GM19397 (cell line): ENCODE measurements around the gene ITGA2B.

Source experiments
- ATAC-seq: cut with Tn5 transposase; IDR thresholded peaks from one replicate; pipeline ENCODE4 v1.9.1; 2021; ENCODE audit warnings: mild to moderate bottlenecking, moderate library complexity; ENCODE audit not compliant: unreplicated experiment

ITGA2B gene

DNA sequence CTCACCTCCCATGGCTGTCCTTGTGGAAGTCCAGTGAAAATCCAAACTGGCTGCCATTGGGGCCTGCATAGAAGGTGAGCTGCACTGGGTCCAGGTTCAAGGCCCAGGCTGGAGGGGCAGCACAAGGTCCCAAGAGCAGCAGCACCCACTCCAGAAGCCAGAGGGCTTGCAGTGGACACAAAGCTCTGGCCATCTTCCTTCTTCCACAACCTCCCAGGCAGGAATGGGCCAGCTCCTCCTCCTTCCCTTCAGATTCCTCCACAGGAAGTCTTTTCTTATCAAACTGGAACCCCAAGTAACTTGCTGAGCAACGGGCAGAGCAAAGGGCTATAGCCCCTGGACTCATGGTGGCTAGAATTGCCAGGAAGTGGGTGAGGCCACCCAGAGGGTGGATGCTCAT is at the start of gene ITGA2B:
TSS of gene ITGA2B (minus strand) at position 369 of the 400 bp plus-strand sequence. CDS start at position 193, 176 bp downstream.
- ATAC-seq = no peak

- no peak for ATAC-seq
Observed at GRCh38 chr17:44439168-44439567, 49.7 kb upstream of the ITGA2B start.

DNA sequence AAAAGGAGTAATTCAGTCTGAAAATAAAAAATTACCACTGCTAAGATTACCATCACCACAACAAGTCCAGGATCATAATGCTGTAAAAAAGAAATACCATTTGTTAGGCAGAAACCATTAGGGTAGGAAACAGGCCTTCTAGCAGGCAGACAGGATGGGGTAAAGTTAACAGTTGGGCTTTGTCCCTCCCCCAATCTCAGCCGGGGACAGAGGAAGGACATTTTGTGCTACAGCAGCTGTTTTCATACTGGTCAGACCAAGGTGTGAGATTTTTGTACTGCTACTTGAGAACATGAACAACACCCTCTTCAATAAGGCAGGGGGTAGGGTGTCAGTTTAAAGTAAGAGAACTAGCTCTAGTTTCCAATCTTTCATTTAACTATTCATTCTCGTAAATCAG is 49.2 kb upstream of the ITGA2B start:
- ATAC-seq = no peak

DNA sequence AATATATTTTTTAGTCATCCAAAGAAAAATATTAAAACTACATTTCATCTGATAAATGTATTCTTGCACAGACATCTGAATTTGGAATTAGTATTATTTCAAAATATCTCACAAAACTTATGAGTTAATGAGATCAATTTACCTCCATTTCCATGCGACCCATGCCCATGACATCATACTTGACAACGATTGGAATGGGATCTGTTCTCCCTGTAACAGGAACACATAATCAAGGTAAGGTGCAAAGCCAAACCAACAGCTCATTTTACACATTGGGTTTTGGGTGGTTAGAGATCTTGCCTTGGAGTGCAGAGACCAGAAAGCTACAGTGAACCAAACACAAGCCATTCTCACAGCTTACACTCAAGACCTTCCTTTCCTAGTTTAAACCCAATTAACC is 46.9 kb upstream of the ITGA2B start:
- no peak for ATAC-seq

- ATAC-seq = no peak
Observed at GRCh38 chr17:44432254-44433157, 43.1 kb upstream of the ITGA2B start.

GRCh38 chr17:44424828-44425461 is 35.5 kb upstream of the ITGA2B start:
- ATAC-seq = no peak

DNA sequence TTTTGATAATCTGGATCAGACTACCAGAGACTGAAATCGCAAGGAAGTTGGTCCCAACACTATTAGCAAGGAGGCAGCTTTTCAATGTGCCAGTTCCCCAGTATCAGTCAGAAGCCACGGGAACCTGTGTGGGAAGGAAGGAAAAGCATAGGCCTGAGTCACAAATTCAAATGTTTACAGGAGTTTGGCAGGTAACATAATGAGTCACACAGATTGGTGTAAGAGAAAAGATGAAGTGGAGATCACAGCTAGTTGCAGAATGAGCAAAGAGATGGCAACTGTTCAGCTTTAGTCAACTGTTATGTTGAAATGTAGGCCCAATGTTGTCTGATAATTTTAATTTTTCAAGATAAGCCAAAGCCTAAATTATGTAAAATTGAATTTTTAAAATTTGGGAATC is 28.1 kb upstream of the ITGA2B start:
- ATAC-seq = no peak

GRCh38 chr17:44416558-44417289 is 27.3 kb upstream of the ITGA2B start:
- ATAC-seq = no peak

GRCh38 chr17:44414394-44415155 is 25.1 kb upstream of the ITGA2B start:
- no peak for ATAC-seq

DNA sequence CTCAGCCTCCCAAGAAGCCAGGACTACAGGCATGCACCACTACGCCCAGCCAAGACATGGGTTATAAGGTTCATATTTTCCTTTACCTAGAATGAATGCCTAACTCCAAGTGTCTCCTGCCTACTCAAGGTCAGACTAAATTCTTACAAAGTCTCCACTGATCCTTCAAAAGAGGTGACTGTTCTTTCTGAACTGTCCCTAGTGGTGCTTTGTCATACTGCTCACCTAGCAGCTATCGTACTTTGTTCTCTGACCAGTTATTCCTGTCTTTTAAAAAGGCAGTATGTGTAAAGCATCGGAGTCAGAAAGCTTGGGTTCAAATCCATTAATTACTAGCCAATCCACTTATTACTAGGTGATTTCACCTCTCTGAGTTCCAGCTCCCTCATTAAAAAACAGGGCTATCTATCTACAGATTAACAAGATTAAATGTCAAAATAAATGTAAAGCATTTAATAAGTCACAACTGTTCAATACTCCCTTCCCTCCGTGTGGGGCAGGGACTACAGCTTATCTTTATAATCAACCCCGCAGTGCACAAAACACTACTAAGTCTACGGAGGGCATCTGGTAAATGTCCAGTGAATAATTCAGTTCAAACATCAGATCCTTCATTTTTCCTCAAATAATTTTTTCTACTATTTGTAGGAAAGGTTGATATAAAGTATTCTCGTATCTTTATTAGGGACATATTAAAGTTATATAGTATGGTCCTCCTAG is 20.0 kb upstream of the ITGA2B start:
- ATAC-seq = no peak

DNA sequence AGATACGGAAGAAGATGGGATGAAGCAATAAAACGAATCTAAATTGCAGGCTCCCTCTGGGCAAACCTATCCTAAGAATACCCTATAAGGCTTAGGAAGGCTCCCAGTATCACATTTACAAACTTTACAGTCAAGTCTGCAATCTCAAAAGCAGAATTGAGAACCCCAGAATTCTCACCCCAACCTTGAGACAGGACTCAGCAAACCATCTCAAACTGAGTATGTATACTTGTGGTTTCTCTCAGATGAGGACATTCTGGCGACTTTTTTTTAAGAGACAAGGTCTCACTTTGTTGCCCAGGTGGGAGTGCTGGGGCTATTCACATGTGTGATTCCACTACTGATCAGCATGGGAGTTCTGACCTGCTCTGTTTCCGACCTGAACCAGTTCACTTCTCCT is 19.3 kb upstream of the ITGA2B start:
- no peak for ATAC-seq

- no peak for ATAC-seq
Observed at GRCh38 chr17:44402564-44403172, 13.2 kb upstream of the ITGA2B start.

- no peak for ATAC-seq
Observed at GRCh38 chr17:44400226-44400847, 10.9 kb upstream of the ITGA2B start.

- ATAC-seq = no peak
Observed at GRCh38 chr17:44398692-44399691, 9.5 kb upstream of the ITGA2B start.

GRCh38 chr17:44397479-44398440 is 8.3 kb upstream of the ITGA2B start:
- no peak for ATAC-seq

DNA sequence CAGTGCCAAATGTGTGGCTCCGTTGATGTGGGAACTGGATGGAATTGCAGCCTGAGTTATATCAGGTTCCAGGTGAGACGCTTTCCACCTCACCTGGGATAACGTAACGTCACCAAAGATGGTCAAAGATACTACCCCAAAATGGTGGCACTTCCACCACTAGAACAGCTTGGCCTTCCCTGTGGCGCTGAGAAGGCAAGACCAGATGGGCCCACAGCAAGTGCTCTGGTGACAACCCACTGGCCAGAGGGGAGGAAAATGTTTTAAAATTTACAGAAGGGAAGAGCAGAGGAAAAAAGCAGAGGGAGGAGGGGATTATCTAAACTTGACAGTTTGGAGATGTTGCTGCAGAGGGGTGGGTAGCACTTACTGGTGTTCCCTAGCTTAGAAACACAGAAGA is 7.5 kb upstream of the ITGA2B start:
- no peak for ATAC-seq

DNA sequence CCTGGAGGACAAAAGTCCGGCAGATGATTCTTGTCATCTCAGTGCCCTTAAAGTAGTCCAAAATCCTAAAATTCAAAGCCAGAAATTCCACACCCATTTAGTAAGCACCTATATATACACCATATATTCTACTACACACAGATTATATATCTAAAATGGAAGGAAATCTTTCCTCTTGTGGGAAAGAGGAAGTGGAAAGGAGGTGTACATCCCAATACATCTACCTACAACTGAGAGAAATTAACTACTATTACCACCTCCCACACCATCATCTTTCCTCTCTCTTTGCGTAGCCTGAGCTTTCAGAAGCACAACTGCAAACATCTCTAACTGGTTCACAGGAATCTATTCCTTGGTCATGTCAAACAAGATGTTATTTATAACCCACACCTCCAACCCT is 5.4 kb upstream of the ITGA2B start:
- no peak for ATAC-seq
